ENCODE data around the gene ADAM12.

Gene ADAM12

DNA sequence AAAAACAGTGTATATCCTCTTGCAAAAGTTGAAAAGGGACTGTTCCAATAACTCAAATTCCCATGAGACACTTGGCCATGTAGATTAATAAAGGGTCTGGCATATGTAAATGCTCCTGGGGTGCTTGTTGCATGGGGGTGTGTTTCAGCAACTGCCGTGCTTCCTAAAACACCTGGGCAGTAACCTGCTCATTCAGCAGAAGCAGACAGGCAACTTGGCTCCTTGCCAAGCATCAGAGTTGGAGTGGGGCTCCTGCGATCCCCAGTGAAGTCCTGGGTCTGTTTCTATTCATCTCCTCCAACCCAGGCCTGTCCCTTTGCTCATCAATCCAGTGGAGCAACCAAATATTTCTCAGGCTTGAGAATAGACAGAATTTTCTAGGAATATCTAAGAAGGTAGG is 42.2 kb upstream of the ADAM12 start:
- H3K4me3 ChIP-seq (ENCODE audit: low read depth, low read length) = no peak overlapping the region
- TF ChIP-seq, protein P1, sequence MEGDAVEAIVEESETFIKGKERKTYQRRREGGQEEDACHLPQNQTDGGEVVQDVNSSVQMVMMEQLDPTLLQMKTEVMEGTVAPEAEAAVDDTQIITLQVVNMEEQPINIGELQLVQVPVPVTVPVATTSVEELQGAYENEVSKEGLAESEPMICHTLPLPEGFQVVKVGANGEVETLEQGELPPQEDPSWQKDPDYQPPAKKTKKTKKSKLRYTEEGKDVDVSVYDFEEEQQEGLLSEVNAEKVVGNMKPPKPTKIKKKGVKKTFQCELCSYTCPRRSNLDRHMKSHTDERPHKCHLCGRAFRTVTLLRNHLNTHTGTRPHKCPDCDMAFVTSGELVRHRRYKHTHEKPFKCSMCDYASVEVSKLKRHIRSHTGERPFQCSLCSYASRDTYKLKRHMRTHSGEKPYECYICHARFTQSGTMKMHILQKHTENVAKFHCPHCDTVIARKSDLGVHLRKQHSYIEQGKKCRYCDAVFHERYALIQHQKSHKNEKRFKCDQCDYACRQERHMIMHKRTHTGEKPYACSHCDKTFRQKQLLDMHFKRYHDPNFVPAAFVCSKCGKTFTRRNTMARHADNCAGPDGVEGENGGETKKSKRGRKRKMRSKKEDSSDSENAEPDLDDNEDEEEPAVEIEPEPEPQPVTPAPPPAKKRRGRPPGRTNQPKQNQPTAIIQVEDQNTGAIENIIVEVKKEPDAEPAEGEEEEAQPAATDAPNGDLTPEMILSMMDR (IDR thresholded peaks at IDR 0.05; ENCODE audit: low read depth, low read length) = no peak

DNA sequence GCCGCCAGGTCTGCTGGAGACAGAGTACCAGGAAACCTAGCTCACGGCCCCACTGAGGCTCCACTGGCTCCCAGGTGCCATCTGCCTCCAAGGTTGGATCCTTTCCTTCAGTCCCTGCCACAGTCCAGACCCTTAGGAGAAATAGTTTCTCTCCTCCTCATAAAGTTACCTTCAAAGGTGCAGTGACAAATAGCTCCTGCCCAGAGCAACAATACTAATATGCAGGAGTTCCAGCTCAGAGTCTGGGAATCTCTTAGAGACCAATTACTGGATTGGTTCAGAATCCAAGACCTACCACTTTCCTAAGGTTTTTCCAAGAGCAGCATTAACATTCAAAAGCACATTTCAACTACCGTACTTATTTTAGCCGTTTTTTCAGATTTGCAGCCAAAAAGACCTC is 41.0 kb upstream of the ADAM12 start:
- TF ChIP-seq, protein P1 (IDR thresholded peaks at IDR 0.05; ENCODE audit: low read depth, low read length) = no peak
- H3K4me3 ChIP-seq (ENCODE audit: low read depth, low read length) = no peak overlapping the region

DNA sequence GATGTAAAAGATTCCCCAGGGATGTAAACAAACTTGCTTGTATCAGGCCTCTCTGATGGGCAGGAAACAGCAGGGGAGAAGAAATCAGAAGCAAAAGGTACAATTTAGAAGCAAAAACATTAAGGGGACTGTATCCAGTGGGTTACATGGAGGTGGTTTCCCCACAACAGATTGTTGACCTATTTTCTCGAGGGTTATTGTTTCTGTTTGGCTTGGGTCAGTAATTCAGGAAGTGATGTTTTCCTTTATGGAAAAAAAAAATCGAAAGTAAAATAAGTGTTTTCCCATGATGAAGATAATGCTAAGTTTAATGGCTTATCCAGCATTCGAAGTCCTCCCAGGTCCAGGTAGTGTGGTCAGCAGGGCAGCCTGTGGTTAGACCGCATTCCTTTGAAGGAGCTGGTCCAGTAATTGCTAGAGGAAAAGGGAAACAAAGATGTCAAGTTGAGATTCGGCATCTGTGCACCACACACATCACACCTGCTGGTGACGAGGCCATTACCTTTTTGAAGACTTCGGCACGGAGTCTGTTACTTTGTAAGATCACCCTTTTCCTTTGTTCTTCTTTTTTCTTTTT is 37.3 kb upstream of the ADAM12 start:
- TF ChIP-seq, protein P1 (IDR thresholded peaks at IDR 0.05; ENCODE audit: low read depth, low read length) = no peak
- no peak overlapping the region for H3K4me3 ChIP-seq (ENCODE audit: low read depth, low read length)

DNA sequence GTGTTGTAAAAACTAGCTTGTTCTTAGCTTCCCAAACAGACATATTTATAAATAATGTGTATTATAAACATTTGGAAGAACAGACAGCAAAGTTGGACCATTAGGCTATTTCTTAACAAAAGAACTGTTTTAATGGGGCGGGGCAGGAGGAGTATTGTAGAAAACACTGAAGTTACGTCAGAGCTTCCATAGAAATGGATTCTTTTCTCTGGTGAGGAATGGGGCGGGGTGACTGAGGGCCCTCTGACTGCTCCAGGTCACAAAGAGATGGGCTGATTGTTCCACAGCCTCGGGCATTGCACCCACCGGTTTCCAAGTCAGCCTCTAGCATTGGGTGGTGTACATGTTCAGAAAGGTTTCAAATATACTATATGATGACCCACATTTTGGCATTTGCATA is 36.8 kb upstream of the ADAM12 start:
- no peak overlapping the region for H3K4me3 ChIP-seq (ENCODE audit: low read depth, low read length)
- TF ChIP-seq, protein P1 (IDR thresholded peaks at IDR 0.05; ENCODE audit: low read depth, low read length) = no peak

DNA sequence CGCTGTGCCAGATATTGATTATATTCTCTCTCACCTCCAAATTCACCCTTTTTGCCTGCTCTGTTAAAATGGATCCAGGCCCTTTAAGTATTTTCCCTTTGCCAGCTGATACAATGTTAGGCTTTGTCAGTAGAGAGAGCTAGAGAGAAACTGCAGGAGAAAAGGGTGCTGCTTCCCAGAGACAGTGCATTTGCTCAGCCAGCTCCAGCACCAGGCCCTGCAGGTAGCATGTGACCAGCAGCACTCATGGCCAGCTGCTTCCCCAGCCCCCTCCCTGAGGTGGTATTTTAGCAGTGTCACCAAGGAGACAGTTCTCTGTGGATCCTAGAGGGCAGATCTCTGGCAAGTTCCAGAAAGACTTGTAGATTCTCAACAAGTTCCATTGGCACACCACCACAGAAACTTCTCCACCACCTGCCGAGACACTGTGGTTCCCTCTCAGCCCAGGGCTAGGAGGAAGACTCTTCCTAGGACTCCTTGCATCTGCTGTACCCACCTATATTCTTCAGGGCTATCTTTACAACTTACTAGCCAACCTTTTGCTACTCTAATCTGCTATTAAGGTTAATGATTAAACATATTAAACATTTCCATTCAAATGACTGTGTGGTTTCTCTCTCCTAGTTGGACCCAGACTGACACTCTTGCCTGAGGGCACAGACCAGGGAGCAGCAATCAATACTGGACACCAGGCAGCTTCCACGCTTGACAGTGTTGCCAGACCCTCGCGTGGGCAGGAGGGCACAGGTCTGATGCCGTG is 35.6 kb upstream of the ADAM12 start:
- TF ChIP-seq, protein P1 (IDR thresholded peaks at IDR 0.05; ENCODE audit: low read depth, low read length) = no peak
- no peak overlapping the region for H3K4me3 ChIP-seq (ENCODE audit: low read depth, low read length)

DNA sequence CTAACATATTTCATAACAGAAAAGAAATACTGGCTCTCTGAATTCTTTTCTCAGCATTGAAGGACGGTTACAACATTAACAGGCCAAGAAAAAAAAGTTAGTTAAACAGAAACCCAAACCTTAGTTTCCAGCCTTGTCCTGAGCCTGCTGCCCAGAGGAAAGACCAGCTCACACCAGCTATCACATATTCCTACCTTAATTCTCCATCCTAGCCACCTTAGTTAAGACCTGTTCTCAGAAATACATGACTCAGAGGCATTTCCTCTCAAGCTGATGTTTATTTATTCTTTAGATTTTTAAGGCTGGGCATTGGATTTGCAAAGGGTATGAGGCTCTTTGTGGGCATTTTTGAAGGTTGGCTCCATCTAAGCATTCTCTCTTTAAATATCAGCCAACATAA is 34.3 kb upstream of the ADAM12 start:
- no peak overlapping the region for H3K4me3 ChIP-seq (ENCODE audit: low read depth, low read length)
- TF ChIP-seq, protein P1 (IDR thresholded peaks at IDR 0.05; ENCODE audit: low read depth, low read length) = no peak

DNA sequence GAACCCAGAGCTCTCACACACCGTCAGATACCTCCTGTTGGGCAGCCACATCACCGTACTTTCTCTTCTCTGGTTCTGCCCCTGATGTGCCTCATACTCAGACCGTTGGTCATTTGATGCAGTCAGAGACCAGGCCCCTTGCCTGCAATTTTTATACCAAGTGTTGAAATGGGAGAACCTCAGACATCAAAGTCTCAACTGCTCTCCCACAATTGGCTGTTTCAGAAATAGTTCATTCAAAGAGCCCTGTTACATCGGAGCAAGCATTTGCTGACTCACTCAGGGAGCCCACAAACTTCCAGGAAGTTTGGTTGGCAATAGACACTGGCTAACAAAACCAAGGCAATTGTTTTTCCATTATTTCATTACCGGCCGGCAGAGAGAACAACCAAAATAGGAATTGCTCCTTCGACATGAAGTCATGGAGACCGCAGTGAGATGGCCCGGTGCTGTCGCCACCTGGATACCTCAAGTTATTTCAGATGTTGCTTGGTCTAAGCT is 33.5 kb upstream of the ADAM12 start:
- no peak overlapping the region for H3K4me3 ChIP-seq (ENCODE audit: low read depth, low read length)

More for the DNA sequence above, 33.5 kb upstream of the ADAM12 start:
- TF ChIP-seq, protein P1 (IDR thresholded peaks at IDR 0.05; ENCODE audit: low read depth, low read length) = no peak
